GM18907 (cell line): ENCODE data around the gene HABP4.
"Not testable (repeated sequence)": the region's sequence is repeated elsewhere in the genome, so short reads cannot be mapped to it uniquely, and the experiment has no call there.

ENCODE experiments used
- ATAC-seq: cut with Tn5 transposase; IDR thresholded peaks from one replicate; pipeline ENCODE4 v1.9.1; 2021; ENCODE audit warnings: mild to moderate bottlenecking, moderate library complexity; ENCODE audit not compliant: unreplicated experiment

Gene HABP4

GRCh38 chr9:96495341-96495740 lies 45.4 kb downstream of the HABP4 start:
- no peak for ATAC-seq

DNA sequence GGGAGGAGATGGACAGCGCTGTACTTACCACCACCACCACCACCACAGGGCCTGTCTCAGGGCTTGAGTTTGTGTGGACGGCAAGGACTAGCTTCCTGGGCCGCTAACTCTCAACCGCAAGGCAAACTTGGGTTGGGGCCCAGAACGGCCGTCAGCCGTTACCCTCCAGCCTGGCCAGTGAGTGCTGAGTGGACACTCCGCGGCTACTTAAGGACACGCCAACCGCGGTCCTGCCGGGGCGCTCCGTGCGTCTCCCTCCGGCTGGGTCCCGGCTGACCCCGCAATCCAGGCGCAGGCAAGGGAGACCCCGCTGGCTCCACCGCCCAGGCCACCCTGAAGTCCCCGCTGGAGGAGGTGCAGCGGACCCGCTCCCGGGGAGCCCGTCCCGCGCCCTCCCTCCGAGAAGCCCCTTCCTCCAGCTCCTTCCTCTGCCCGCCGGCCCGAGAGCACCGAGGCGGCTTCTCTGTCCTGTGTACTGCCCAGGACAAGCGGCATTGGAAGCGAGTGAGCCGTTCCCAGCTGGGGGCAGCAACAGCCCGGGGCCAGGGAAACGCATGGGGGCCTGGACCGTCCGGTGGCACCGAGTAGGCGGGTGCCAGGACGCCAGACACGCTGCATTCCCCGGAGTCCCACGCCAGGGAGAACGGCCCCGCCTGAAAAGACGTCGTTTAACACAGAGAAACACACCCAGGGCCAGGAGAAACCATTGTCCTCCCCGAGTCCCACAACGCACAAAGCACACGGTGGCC lies 46.6 kb downstream of the HABP4 start:
- no peak for ATAC-seq

GRCh38 chr9:96497117-96497399 lies 47.1 kb downstream of the HABP4 start:
- no peak for ATAC-seq

GRCh38 chr9:96498796-96499195 lies 48.8 kb downstream of the HABP4 start:
- ATAC-seq: no peak

DNA sequence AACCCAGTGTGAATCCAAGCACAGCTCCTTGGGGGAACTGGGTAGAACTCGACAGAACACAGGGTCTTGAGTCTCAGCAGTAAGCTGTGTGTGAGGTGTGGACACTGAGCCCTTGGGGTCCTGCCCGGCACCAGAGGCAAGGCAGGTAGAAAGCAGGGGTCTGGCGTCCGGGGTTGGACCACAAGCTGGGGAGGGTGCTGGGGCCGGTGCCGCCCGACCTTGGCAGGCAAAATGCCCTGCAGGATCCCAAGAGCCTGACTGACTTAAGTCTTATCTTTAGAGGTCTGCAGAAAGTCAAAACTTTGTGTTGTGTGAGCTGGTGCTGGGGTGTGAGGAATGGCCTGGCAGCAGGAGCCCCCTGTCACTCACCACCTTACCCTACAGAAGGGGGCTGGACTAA lies 49.3 kb downstream of the HABP4 start:
- ATAC-seq: no peak

DNA sequence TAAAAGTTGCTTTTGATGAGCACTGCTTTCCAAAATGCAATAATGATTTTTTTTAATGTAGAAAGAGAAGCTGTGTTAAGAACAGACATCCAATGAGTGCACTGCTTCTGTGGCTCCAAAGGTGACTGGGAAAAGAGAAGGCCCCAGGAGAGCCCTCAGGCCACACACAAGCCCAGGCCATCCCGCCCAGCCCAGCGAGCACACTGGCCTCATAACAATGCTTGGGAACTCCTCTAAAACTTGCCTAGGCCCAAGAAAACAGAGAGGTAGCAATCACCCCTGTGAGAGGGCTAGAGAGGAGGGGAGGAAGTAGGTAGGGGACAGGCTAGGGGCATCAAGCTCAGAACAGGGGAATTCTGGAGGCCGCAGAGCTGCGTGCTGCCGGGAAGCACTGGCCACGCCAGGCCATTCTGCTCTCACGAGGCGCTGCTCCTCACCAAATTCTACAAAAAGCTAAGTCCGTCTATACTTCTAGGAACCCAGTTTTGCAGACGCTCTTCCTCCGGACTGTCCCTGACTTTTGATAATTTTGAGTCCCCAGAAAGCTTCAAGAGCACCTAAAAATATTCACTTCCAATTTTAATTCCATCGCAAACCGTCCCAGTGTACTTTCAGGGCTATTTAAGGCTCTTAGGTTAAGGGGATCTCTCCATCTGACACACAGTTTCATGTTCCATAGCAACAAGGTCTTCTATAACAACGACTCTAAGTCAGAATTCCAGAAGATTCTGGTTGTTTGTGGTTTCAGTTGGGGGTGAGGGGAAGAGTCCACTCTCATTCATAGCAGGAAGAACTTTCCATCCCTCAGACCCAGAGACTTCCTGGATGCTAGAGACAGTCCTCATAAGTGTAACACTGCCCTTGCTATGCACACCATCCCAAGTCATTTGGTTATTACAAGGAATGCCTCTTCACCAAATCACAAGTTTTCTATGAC lies 51.0 kb downstream of the HABP4 start:
- no peak for ATAC-seq

DNA sequence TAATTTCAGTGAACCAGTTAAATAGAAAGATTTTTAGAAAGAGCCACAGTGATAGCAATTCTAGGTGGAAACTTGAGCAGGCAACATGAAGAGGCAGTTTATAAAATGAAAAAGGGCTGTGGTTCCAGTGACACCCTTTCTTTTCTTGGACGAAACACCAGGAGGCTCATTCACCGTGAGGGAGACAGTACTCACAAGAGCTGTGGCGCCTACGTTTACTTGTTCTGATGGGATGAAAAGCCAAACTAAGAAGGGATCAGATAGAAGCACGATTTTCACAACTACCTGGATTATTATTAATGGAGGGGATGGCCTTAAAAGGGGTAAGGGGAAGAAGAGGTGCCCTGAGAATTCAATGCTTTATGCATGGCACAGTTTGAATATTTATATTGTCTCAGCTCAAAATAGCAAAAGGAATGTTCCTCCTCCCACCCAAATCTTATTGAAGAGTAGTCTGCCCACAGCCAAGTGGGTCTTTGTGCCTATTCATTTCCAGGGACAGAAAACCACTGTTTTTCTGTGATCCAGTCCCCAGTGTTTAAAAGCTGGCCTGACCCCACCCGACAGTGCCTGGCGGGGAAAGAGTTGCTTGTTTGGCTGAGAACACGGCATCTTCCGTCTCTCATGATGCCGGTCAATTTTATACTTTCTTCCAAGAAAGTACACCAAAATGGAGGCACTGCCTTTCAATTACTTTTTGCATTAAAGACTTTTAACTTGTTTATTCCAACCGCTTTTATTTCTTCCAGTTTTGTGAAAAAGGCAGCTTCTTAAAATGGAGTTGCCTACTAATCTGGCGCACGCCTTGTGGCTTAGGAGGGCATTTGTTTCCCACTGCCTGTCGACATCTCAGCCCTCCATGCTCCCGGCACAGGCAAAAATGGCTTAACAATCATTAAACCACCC lies 51.9 kb downstream of the HABP4 start:
- no peak for ATAC-seq

DNA sequence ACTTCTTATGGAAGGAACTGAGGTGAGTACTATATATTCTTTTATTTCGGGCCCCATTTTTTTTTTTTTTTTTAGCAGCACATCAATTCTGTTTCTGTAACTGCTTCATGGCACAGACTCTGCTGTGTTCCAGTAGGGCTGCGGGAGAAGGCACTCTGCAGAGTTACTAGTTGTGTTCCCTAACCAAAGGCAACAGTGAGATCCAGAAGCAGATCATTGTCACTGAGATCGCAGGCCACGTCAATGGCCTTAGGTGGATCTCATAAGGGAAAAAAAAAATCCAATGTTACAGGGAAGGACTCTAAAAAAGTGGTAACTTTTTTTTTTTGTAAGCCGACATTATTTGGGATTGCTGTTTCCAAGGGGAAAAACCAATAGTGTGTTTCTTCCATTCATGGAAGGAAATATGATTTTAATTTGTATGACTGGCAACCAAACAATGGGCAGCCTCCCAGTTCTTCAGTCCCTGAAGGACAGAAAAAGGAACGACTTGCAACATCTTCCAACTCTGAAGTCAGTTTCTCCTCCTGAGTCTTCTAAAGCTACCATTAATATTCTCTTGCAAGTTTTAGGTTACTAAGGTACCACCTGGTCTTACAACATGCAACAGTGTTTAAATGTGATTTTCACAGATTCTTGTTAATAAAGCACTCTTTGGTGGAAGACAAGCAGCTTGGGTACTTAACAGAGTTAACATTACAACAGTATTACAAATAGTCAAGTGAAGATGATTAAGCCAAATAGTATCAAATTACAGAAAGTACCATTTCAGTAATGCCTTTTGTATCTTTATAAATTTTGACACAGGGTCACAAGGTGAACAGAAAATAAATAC lies 52.8 kb downstream of the HABP4 start:
- ATAC-seq: no peak

GRCh38 chr9:96503374-96503748 lies 53.4 kb downstream of the HABP4 start:
- ATAC-seq: not testable (repeated sequence)

DNA sequence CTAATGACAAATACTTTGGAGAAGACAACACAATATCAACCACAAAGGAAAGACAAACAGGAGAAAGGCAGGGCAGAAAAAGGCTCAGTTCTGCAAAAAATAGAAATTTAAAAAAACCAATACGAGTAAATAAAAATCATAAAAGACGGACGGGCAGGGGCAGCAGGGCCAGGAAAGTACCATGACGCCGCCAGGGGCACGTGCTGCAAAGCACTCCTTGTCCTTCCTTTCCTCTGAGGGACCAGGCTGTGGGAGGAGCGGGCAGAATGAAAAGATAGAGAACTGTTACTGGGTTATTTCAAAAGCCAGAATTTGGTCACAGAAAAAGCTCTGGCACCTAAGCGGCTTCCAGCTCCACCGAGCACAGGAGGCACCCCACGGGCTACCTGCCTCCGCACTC lies 53.9 kb downstream of the HABP4 start:
- no peak for ATAC-seq

GRCh38 chr9:96505316-96505991 lies 55.5 kb downstream of the HABP4 start:
- no peak for ATAC-seq

GRCh38 chr9:96508227-96508940 lies 58.4 kb downstream of the HABP4 start:
- no peak for ATAC-seq

- no peak for ATAC-seq
Observed at GRCh38 chr9:96509026-96509425, 59.1 kb downstream of the HABP4 start.

DNA sequence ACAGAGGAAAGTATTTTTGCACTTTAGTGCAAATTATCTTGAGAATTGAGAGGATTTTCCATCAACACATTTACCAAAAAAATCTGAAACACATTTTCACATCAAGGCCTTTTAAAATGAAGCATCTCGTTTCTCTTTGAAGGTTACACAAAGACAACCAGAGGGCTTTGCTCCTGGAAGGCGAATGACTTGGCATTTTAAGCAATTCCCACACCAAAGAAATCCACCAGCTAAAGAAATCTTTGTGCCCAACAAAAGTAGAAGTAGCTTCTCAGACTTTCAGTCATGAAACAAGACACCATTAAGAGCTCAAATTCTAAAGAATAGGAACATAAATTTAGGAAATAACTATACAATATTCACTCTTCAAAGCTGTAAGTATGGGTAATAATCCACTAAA lies 59.9 kb downstream of the HABP4 start:
- no peak for ATAC-seq

DNA sequence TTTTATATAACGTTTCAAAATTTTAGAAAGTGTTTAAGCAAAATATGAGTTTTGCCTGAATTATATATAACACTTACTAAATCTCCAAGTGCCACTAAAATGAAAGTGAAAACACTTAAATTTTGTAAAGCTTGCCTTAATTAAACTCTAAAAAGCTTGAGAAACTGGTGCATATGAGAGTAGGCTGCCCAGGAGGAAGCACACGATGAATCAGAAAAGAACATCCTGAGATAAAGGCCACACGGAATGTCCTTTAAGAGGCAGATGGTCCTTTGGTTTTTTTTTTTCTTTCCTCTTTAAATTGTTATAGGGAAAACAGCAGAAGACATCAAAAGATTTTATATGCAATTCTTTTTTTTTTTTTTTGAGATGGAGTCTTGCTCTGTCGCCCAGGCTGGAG lies 60.3 kb downstream of the HABP4 start:
- ATAC-seq: no peak

DNA sequence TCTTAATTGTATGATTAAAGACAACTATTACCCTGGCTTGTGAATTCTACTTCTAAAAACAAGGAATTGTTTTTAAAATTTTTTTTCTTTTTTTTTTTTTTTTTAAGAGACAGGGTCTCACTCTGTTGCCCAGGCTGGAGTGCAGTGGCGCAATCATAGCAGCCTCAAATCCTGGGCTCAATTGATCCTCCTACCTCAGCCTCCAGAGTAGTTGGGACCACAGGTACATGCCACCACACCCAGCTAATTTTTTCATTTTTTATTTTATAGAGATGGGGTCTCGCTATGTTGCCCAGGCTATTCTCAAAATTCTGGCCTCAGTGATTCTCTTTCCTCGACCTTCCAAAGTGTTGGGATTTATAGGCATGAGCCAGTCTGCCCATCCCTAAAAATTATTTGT lies 62.3 kb downstream of the HABP4 start:
- no peak for ATAC-seq

DNA sequence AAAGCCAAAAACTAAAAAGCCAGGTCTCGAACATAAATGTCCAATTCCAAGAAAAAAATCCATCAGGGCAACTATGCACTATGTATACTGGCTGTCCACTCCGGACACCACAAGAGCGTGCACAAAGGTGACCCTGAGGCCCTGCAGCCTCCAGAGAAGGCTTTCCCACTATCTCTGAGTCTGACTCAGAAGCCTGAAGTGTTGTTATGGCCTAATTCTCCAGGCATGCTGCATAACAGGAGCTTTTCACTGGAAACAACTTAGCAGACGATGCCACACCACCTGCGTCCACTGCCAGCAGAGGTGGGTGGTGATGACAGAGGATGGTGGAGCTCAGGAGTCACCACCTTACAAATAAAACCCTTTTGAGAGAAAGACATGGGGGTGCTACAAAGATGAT lies 63.7 kb downstream of the HABP4 start:
- ATAC-seq: no peak

DNA sequence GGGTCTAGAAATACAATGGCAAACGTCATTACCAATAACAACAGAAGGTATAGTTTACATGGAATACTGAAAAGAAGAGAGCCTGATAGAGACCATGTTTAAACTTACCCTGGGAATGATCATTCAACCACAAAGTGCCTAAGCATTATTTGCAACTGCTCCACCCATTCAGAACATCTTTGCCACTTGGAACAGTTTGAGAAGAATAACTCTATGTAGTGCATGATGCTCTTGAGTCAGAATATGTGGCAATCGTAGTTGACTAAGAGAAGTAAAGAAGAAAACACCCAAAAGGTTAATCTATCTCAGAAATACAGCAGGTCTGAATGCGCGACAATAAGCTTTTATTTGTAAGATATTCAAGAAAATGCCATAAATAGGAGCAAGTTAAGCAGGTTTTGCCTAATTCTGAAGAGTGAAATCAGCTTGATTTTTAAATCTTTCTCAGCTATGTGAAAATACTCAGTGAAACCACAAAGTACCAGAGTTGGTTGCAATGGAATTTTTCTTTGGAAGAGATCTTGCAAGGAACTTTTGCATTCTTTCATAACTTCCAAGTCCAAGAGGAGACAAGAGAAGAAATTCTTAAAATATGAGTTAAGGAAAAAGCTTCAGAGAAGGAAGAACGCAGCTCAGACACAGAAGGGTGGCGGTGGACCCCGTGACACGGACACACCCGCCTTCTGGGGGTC lies 64.3 kb downstream of the HABP4 start:
- no peak for ATAC-seq

- ATAC-seq: no peak
Observed at GRCh38 chr9:96514800-96515158, 64.8 kb downstream of the HABP4 start.
